K562 (cell line): ENCODE data around the gene FMNL3.

Source experiments
- CTCF ChIP-seq, 3 experiments: IDR thresholded peaks in 2 of 3; conservative IDR thresholded peaks in 1 of 3; 2 replicates each; pipeline ENCODE4 v1.5.1; 2011 to 2012; ENCODE audit warnings: low read length in 3 of 3, mild to moderate bottlenecking in 3 of 3, control low read depth in 2 of 3, improper control_type of control experiment in 1 of 3, inconsistent platforms in 1 of 3, low read depth in 1 of 3, mixed read lengths in 1 of 3, moderate library complexity in 1 of 3; ENCODE audit not compliant: insufficient read depth in 2 of 3
- SMAD3 ChIP-seq: fragments of 450-650 bp; formaldehyde crosslinking; conservative IDR thresholded peaks from 2 replicates; pipeline ENCODE4 v1.4.0; 2020; ENCODE audit warnings: mild to moderate bottlenecking
- SMARCE1 ChIP-seq: fragments of 450-650 bp; IDR thresholded peaks from 2 replicates; pipeline ENCODE4 v1.7.1; 2016; ENCODE audit warnings: mild to moderate bottlenecking

DNA sequence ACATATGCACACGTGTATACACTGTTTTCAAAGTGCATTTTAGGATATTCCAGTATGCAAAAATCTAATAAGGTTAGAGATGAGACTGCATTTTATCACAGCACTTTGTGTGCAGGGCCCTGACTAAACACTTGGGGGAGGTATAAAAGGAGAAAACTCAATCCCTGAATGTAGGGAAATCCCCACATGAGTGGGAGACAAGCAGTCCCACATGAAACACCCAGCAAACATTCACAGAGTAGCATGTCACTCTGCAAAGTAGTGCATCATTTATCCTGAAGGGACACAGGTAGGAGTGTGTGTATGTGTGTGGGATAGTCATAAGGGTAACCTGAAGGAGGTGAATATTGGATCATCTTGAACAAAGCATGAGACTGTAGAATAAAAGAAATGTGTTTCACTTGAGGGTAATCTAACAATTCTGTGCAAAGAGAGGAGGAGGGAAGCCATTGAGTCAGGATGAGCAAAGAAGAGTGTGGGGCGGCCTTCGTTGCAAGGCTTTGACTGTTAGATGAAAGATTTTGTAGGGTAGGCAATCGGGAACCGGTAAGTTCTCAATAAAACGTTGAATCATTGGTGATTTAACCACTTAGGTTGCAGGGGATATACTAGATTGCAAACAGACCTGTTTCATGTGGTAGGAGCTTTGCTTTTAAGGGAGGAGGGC is 80.9 kb downstream of the FMNL3 start:
- TF ChIP-seq CTCF (IDR thresholded peaks at IDR 0.05 in 2 of 3, conservative IDR thresholded peaks at IDR 0.05 in 1 of 3; ENCODE audit: insufficient read depth in 2 of 3, low read depth in 1 of 3, low read length in 3 of 3) = peak in 2 of 3 experiments; percentile 22 to 26; a peak in 2 of 6 replicates
- no peak for TF ChIP-seq SMARCE1
- TF ChIP-seq SMAD3 (CRISPR knock-in tag) = no peak
